Skeletal muscle tissue (tissue), 4 donors: Measurements from ENCODE around the gene SEPTIN1. TPM values are rescaled to one million over a fixed set of nuclear protein-coding genes. Genes with fewer than 3 reads are reported as not detected.

Experiments
- H3K27ac ChIP-seq: one replicate; pipeline ENCODE4 v1.7.0; 2013; ENCODE audit warnings: mild to moderate bottlenecking, low read depth, low read length, inconsistent platforms
- H3K27me3 ChIP-seq, 3 donors: one replicate each; pipeline ENCODE4 v1.7.0; 2013; ENCODE audit warnings: low read length in 3 of 3; ENCODE audit not compliant: control insufficient read depth in 3 of 3, insufficient read depth in 3 of 3
- H3K36me3 ChIP-seq, 3 donors: one replicate each; pipeline ENCODE4 v1.7.0; 2013; ENCODE audit warnings: low read length in 3 of 3; ENCODE audit not compliant: control insufficient read depth in 3 of 3, insufficient read depth in 3 of 3
- H3K4me1 ChIP-seq, 3 donors: one replicate each; pipeline ENCODE4 v1.7.0; 2013; ENCODE audit warnings: low read length in 3 of 3, mild to moderate bottlenecking in 3 of 3; ENCODE audit not compliant: control insufficient read depth in 3 of 3, insufficient read depth in 3 of 3
- H3K4me3 ChIP-seq, 3 donors: one replicate each; pipeline ENCODE4 v1.7.0; 2013; ENCODE audit warnings: low read length in 3 of 3
- H3K9ac ChIP-seq, 3 donors: one replicate each; pipeline ENCODE4 v1.7.0; 2013; ENCODE audit warnings: low read length in 3 of 3, mild to moderate bottlenecking in 3 of 3, moderate library complexity in 2 of 3, low read depth in 1 of 3
- H3K9me3 ChIP-seq, 3 donors: one replicate each; pipeline ENCODE4 v1.7.0; 2013; ENCODE audit warnings: low read length in 3 of 3; ENCODE audit not compliant: control insufficient read depth in 3 of 3
- total RNA-seq: library from RNA; depleted of rRNA; stranded (reverse); fragments of >200 nt; gene quantifications from one replicate; pipeline ENCODE4 v1.2.3, GENCODE V29; 2014
- donor health status: Osteomylitis.

Gene SEPTIN1
- total RNA-seq, 1 donor from 2014 or later = 0.52 TPM

- H3K9ac ChIP-seq = peak overlapping the region in 2 of 3 donors; percentile 36 to 96
- H3K9me3 ChIP-seq = no peaks in the 10 kb centered on the region
- H3K27me3 ChIP-seq = no peaks in the 10 kb centered on the region
- peak overlapping the region; percentile 95 for H3K27ac ChIP-seq
- H3K4me1 ChIP-seq = peaks cover 37 to 62% (median 41%) of the 10 kb centered on the region in 3 donors
- peak overlapping the region in 2 of 3 donors; percentile 29 to 95 for H3K4me3 ChIP-seq
- H3K36me3 ChIP-seq = peaks cover 33 to 41% (median 41%) of the 10 kb centered on the region in 3 donors
Measured at GRCh38 chr16:30353438-30354129, 28.8 kb downstream of the SEPTIN1 start.

- peak overlapping the region in 2 of 3 donors; percentile 7 to 13 for H3K4me3 ChIP-seq
- H3K9ac ChIP-seq = peak overlapping the region in 1 of 3 donors; percentile 36
- no peaks in the 10 kb centered on the region for H3K27me3 ChIP-seq
- peaks cover 37 to 62% (median 41%) of the 10 kb centered on the region in 3 donors for H3K4me1 ChIP-seq
- peak overlapping the region; percentile 51 for H3K27ac ChIP-seq
- H3K36me3 ChIP-seq = peaks cover 27 to 35% (median 33%) of the 10 kb centered on the region in 3 donors
- no peaks in the 10 kb centered on the region for H3K9me3 ChIP-seq
Measured at GRCh38 chr16:30352488-30353401, 29.6 kb downstream of the SEPTIN1 start.

GRCh38 chr16:30351586-30352419 lies 30.6 kb downstream of the SEPTIN1 start:
- peak overlapping the region; percentile 11 to 69 (median 57) for H3K9ac ChIP-seq
- H3K9me3 ChIP-seq = no peaks in the 10 kb centered on the region
- peak overlapping the region in 2 of 3 donors; percentile 7 to 13 for H3K4me3 ChIP-seq
- H3K27me3 ChIP-seq = no peaks in the 10 kb centered on the region
- H3K4me1 ChIP-seq = peaks cover 37 to 59% (median 41%) of the 10 kb centered on the region in 3 donors
- peaks cover 22 to 29% (median 27%) of the 10 kb centered on the region in 3 donors for H3K36me3 ChIP-seq
- H3K27ac ChIP-seq = peak overlapping the region; percentile 51

DNA sequence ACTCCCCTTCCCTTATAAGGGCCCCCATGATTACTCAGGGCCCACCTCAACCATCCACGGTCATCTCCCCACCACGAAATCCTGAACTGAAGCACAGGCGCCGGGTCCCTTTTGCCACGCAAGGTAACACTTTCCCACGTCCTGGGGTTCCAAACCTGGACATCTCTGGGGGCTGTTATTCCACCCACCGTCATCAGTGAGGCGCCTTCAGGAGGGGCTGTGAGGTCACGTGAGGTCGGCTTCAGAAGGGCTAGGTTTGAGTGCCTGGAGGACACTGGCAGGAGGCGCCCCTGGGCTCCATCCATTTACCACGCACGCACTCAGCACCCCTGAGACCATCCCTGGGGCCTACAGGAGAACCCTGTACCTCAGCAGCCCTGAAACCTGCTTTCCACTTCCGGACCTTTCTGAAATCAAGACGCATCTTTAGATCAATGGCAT lies 31.3 kb downstream of the SEPTIN1 start:
- peak overlapping the region; percentile 51 for H3K27ac ChIP-seq
- no peaks in the 10 kb centered on the region for H3K9me3 ChIP-seq
- H3K9ac ChIP-seq = peak overlapping the region in 1 of 3 donors; percentile 11

GRCh38 chr16:30350134-30350871 lies 32.1 kb downstream of the SEPTIN1 start:
- no peak overlapping the region for H3K4me3 ChIP-seq
- no peaks in the 10 kb centered on the region for H3K27me3 ChIP-seq
- no peaks in the 10 kb centered on the region for H3K9me3 ChIP-seq
- H3K9ac ChIP-seq = no peak overlapping the region
- peaks cover 22 to 29% (median 27%) of the 10 kb centered on the region in 3 donors for H3K36me3 ChIP-seq
- peaks cover 26 to 44% (median 30%) of the 10 kb centered on the region in 3 donors for H3K4me1 ChIP-seq
- peak overlapping the region; percentile 51 for H3K27ac ChIP-seq

More for the DNA sequence above, 31.3 kb downstream of the SEPTIN1 start:
- H3K27me3 ChIP-seq = no peaks in the 10 kb centered on the region
- peaks cover 22 to 29% (median 27%) of the 10 kb centered on the region in 3 donors for H3K36me3 ChIP-seq
- no peak overlapping the region for H3K4me3 ChIP-seq
- H3K4me1 ChIP-seq = peaks cover 33 to 51% (median 36%) of the 10 kb centered on the region in 3 donors

DNA sequence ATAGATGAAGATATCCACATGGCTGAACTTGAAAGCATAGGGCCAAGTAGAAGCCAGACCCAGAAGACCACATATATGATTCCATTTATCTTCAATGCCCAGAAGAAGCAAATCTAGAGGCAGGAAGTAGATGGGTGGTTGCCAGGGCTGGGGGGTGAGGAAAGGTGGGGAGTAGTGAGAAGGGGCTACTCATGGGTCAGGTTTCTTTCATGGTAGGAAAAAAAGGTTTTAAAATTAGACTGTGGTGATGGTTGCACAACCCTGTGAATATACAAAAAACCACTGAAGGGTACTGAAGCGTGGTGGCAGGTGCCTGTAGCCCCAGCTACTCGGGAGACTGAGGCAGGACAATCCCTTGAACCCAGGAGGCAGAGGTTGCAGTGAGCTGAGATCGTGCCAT lies 32.7 kb downstream of the SEPTIN1 start:
- Histone ChIP-seq H3K4me3 (no peak overlapping the region), H3K27ac (no peak overlapping the region), H3K4me1 (peaks cover 26 to 40% (median 29%) of the 10 kb centered on the region in 3 donors), H3K9me3 (no peaks in the 10 kb centered on the region), H3K9ac (no peak overlapping the region), H3K27me3 (no peaks in the 10 kb centered on the region), H3K36me3 (peaks cover 22 to 29% (median 27%) of the 10 kb centered on the region in 3 donors)

DNA sequence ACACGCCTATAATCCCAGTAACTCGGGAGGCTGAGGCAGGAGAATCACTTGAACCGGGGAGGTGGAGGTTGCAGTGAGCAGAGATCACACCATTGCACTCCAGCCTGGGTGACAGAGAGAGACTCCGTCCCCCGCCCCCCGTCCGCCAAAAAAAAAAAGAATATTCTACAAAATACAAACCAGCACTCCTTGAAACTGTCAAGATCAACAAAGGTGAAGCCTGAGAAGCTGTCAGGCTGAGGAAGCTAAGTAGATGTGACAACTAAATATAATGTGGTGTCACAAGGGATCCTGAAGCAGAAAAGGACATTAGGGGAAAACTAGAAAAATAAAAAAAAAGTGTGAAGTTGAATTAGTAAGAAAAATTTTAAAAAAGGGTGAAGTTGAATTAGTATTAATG lies 33.4 kb downstream of the SEPTIN1 start:
- Histone ChIP-seq H3K4me1 (peaks cover 18 to 33% (median 21%) of the 10 kb centered on the region in 3 donors), H3K9me3 (no peaks in the 10 kb centered on the region), H3K4me3 (no peak overlapping the region), H3K36me3 (peaks cover 22 to 29% (median 27%) of the 10 kb centered on the region in 3 donors), H3K9ac (no peak overlapping the region), H3K27me3 (no peaks in the 10 kb centered on the region), H3K27ac (no peak overlapping the region)

GRCh38 chr16:30348113-30348512 lies 34.2 kb downstream of the SEPTIN1 start:
- H3K27me3 ChIP-seq = no peaks in the 10 kb centered on the region
- H3K36me3 ChIP-seq = peaks cover 19 to 23% (median 20%) of the 10 kb centered on the region in 3 donors
- peaks cover 15 to 25% (median 16%) of the 10 kb centered on the region in 3 donors for H3K4me1 ChIP-seq
- H3K9me3 ChIP-seq = no peaks in the 10 kb centered on the region
- no peak overlapping the region for H3K27ac ChIP-seq
- H3K4me3 ChIP-seq = no peak overlapping the region
- no peak overlapping the region for H3K9ac ChIP-seq

DNA sequence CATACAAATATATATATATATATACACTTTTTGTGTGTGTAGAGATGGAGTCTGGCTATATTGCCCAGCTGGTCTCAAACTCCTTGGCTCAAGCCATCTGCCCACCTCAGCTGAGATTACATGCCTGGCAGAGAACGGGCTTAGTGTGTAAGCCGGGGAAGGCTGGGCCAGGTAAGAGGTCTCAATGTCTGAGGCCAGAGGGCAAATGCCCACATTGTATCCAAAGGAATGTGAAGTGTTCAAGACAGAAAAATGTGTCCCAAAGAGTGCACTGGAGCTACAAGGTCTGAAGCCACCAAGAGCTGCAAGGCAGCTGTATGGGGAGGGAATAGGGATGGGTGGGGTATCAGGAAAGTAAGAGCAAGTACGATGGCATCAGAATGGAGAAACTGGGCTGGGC lies 36.1 kb downstream of the SEPTIN1 start:
- H3K36me3 ChIP-seq = peaks cover 9 to 13% (median 11%) of the 10 kb centered on the region in 3 donors
- no peak overlapping the region for H3K4me3 ChIP-seq
- peaks cover under 1 to 6% (median 2%) of the 10 kb centered on the region in 3 donors for H3K4me1 ChIP-seq
- H3K9me3 ChIP-seq = no peaks in the 10 kb centered on the region
- no peak overlapping the region for H3K27ac ChIP-seq
- no peak overlapping the region for H3K9ac ChIP-seq
- H3K27me3 ChIP-seq = no peaks in the 10 kb centered on the region
